ENCODE data around the gene NUDT14. TPM values are rescaled to one million over a fixed set of nuclear protein-coding genes. Genes with fewer than 3 reads are reported as not detected.

Gene NUDT14
- total RNA-seq, 4 donors from 2014 or later = 17.0 to 53.9 (median 32.6) TPM

- Histone ChIP-seq H3K27me3 (peaks cover 9% of the 10 kb centered on the region), H3K27ac (no peak overlapping the region), H3K36me3 (no peaks in the 10 kb centered on the region), H3K4me3 (no peak overlapping the region), H3K9me3 (no peaks in the 10 kb centered on the region), H3K4me1 (peaks cover 0 to 22% (median 8%) of the 10 kb centered on the region in 4 donors)
- in situ Hi-C loops (cut with MboI; ENCODE audit: low pct_ligation_motif_present in 1 of 4, low pct_unique_long_range_greater_than_20kb in 1 of 4, low sequenced_read_pairs in 3 of 4) (no loop called here), intact Hi-C loops (cut with DNase I; ENCODE audit: low total_unique reads) (no loop called here)
- 36% methylated on average over 5 of the region's 5 CpGs; no CpG with 5 or more reads in 1 of the 2 donors for WGBS, 2 donors (ENCODE audit: low coverage in 1 of 2)
- no peak for DNase-seq
- TF ChIP-seq CTCF (IDR thresholded peaks at IDR 0.05) = no peak
- TF ChIP-seq POLR2A (IDR thresholded peaks at IDR 0.05) = no peak
Observed at GRCh38 chr14:105206873-105207272, 25.8 kb upstream of the NUDT14 start.

- H3K9me3 ChIP-seq = no peaks in the 10 kb centered on the region
- no peak overlapping the region for H3K4me3 ChIP-seq
- no peak overlapping the region for H3K27ac ChIP-seq
- H3K27me3 ChIP-seq = peaks cover 21% of the 10 kb centered on the region
- 39% methylated on average over 9 of the region's 12 CpGs; no CpG with 5 or more reads in 1 of the 2 donors for WGBS, 2 donors (ENCODE audit: low coverage in 1 of 2)
- intact Hi-C loops (cut with DNase I; ENCODE audit: low total_unique reads) (no loop called here), in situ Hi-C loops (cut with MboI; ENCODE audit: low pct_ligation_motif_present in 1 of 4, low pct_unique_long_range_greater_than_20kb in 1 of 4, low sequenced_read_pairs in 3 of 4) (no loop called here)
- H3K4me1 ChIP-seq = peaks cover 0 to 22% (median 8%) of the 10 kb centered on the region in 4 donors
- TF ChIP-seq EP300 (IDR thresholded peaks at IDR 0.05; ENCODE audit: low read depth) (no peak), POLR2AphosphoS5 (IDR thresholded peaks at IDR 0.05) (peak in 1 of 3 donors; percentile 14), CTCF (IDR thresholded peaks at IDR 0.05) (no peak), POLR2A (IDR thresholded peaks at IDR 0.05) (no peak)
- no peak for DNase-seq
- no peaks in the 10 kb centered on the region for H3K36me3 ChIP-seq
Observed at GRCh38 chr14:105205673-105206208, 24.6 kb upstream of the NUDT14 start.

- in situ Hi-C loops (cut with MboI; ENCODE audit: low pct_ligation_motif_present in 1 of 4, low pct_unique_long_range_greater_than_20kb in 1 of 4, low sequenced_read_pairs in 3 of 4) (no loop called here), intact Hi-C loops (cut with DNase I; ENCODE audit: low total_unique reads) (no loop called here)
- no peaks in the 10 kb centered on the region for H3K36me3 ChIP-seq
- DNase-seq = no peak
- H3K4me1 ChIP-seq = peaks cover 0 to 22% (median 8%) of the 10 kb centered on the region in 4 donors
- no peak for TF ChIP-seq EP300 (IDR thresholded peaks at IDR 0.05; ENCODE audit: low read depth)
- TF ChIP-seq CTCF (IDR thresholded peaks at IDR 0.05) = no peak
- no peak for TF ChIP-seq POLR2A (IDR thresholded peaks at IDR 0.05)
- no peak for TF ChIP-seq POLR2AphosphoS5 (IDR thresholded peaks at IDR 0.05)
- WGBS, 2 donors (ENCODE audit: low coverage in 1 of 2) = 44% methylated on average over 15 of the region's 21 CpGs; no CpG with 5 or more reads in 1 of the 2 donors
- no peak overlapping the region for H3K27ac ChIP-seq
- peaks cover 27% of the 10 kb centered on the region for H3K27me3 ChIP-seq
- no peaks in the 10 kb centered on the region for H3K9me3 ChIP-seq
- no peak overlapping the region for H3K4me3 ChIP-seq
Observed at GRCh38 chr14:105204931-105205672, 24.0 kb upstream of the NUDT14 start.

- H3K27ac ChIP-seq = no peak overlapping the region
- in situ Hi-C loops (cut with MboI; ENCODE audit: low pct_ligation_motif_present in 1 of 4, low pct_unique_long_range_greater_than_20kb in 1 of 4, low sequenced_read_pairs in 3 of 4) = no loop called here
Observed at GRCh38 chr14:105204206-105204930, 23.3 kb upstream of the NUDT14 start.

More at GRCh38 chr14:105204206-105204930, 23.3 kb upstream of the NUDT14 start:
- Histone ChIP-seq H3K4me3 (no peak overlapping the region), H3K9me3 (no peaks in the 10 kb centered on the region), H3K36me3 (no peaks in the 10 kb centered on the region), H3K27me3 (peaks cover 34% of the 10 kb centered on the region), H3K4me1 (peaks cover 0 to 22% (median 8%) of the 10 kb centered on the region in 4 donors)
- DNase-seq = peak; percentile 59
- 45% methylated on average over 23 of the region's 24 CpGs; no CpG with 5 or more reads in 1 of the 2 donors for WGBS, 2 donors (ENCODE audit: low coverage in 1 of 2)
- TF ChIP-seq POLR2AphosphoS5 (IDR thresholded peaks at IDR 0.05) = peak in 1 of 3 donors; percentile 41
- no peak for TF ChIP-seq CTCF (IDR thresholded peaks at IDR 0.05)
- intact Hi-C loops (cut with DNase I; ENCODE audit: low total_unique reads) = no loop called here

Measured in transverse colon (tissue), 4 donors.